Loucy (cell line): Measurements from ENCODE around the gene SNHG17.

Experiments
- H2AFZ ChIP-seq: fragments of 200-600 bp; sonication (generic); 2 replicates; pipeline ENCODE4 v1.6.0; 2016; ENCODE audit warnings: antibody characterized with exemption, mild to moderate bottlenecking, low read length, moderate library complexity
- H3F3A ChIP-seq: fragments of 200-600 bp; 2 replicates; pipeline ENCODE4 v1.6.0; 2016; ENCODE audit warnings: antibody characterized with exemption, low read depth, mild to moderate bottlenecking
- H3K27me3 ChIP-seq: fragments of 200-600 bp; sonication (generic); 2 replicates; pipeline ENCODE4 v1.6.1; 2014; ENCODE audit warnings: low read length, mild to moderate bottlenecking; ENCODE audit not compliant: insufficient read depth, poor library complexity, severe bottlenecking
- H3K36me3 ChIP-seq: fragments of 200-600 bp; sonication (generic); 2 replicates; pipeline ENCODE4 v1.6.1; 2016; ENCODE audit warnings: low read length; ENCODE audit not compliant: insufficient read depth
- H3K4me1 ChIP-seq: fragments of 200-600 bp; sonication (generic); 2 replicates; pipeline ENCODE4 v1.5.1; 2014; ENCODE audit warnings: low read length, mild to moderate bottlenecking; ENCODE audit not compliant: insufficient read depth, poor library complexity, severe bottlenecking
- H3K4me2 ChIP-seq: fragments of 200-600 bp; sonication (generic); 2 replicates; pipeline ENCODE4 v1.6.0; 2014; ENCODE audit warnings: antibody characterized with exemption, low read length, low read depth, mild to moderate bottlenecking; ENCODE audit not compliant: poor library complexity, severe bottlenecking
- H3K4me3 ChIP-seq: fragments of 200-600 bp; sonication (generic); 2 replicates; pipeline ENCODE4 v1.5.1; 2014; ENCODE audit warnings: low read length, mild to moderate bottlenecking, mixed read lengths; ENCODE audit not compliant: poor library complexity, severe bottlenecking
- H3K79me2 ChIP-seq: fragments of 200-600 bp; sonication (generic); 2 replicates; pipeline ENCODE4 v1.6.1; 2014; ENCODE audit warnings: low read length; ENCODE audit not compliant: insufficient read depth
- H3K9ac ChIP-seq: fragments of 200-600 bp; sonication (generic); 2 replicates; pipeline ENCODE4 v1.6.0; 2014; ENCODE audit warnings: mild to moderate bottlenecking, low read depth, low read length, moderate library complexity; ENCODE audit not compliant: poor library complexity, severe bottlenecking
- H3K9me2 ChIP-seq: fragments of 200-600 bp; sonication (generic); replicated peaks from 2 replicates; pipeline ENCODE4 v1.6.1; 2016; ENCODE audit warnings: low read depth, low read length, mixed read lengths
- H3K9me3 ChIP-seq: fragments of 200-600 bp; sonication (generic); 2 replicates; pipeline ENCODE4 v1.6.1; 2014; ENCODE audit warnings: mild to moderate bottlenecking, antibody characterized with exemption, low read length, low read depth; ENCODE audit not compliant: insufficient read depth
- H4K20me1 ChIP-seq: fragments of 200-600 bp; sonication (generic); 2 replicates; pipeline ENCODE4 v1.6.0; 2014; ENCODE audit warnings: antibody characterized with exemption, low read length, mild to moderate bottlenecking; ENCODE audit not compliant: insufficient read depth, poor library complexity, severe bottlenecking
- CTCF ChIP-seq: fragments of 200-600 bp; sonication (generic); conservative IDR thresholded peaks from 2 replicates; pipeline ENCODE4 v1.5.1; 2014; ENCODE audit warnings: mild to moderate bottlenecking, antibody characterized with exemption, low read length
- EZH2phosphoT487 ChIP-seq: fragments of 200-600 bp; IDR thresholded peaks from 2 replicates; pipeline ENCODE4 v1.6.1; 2018; ENCODE audit warnings: antibody characterized with exemption, mild to moderate bottlenecking, moderate library complexity, borderline replicate concordance

SNHG17 gene

GRCh38 chr20:38373898-38374297 lies 61.2 kb downstream of the SNHG17 start:
- H3K9me2 ChIP-seq: no peaks in the 10 kb centered on the region
- H3K9me3 ChIP-seq: no peaks in the 10 kb centered on the region
- H3K9ac ChIP-seq: no peak overlapping the region
- H3K4me2 ChIP-seq: no peak overlapping the region
- H3K4me1 ChIP-seq: no peaks in the 10 kb centered on the region
- H3K4me3 ChIP-seq: no peak overlapping the region
- TF ChIP-seq CTCF: no peak
- TF ChIP-seq EZH2phosphoT487: no peak
- H3K27me3 ChIP-seq: peaks cover 25% of the 10 kb centered on the region
- H2AFZ ChIP-seq: no peak overlapping the region
- no peaks in the 10 kb centered on the region for H4K20me1 ChIP-seq
- no peaks in the 10 kb centered on the region for H3K36me3 ChIP-seq
- no peaks in the 10 kb centered on the region for H3K79me2 ChIP-seq
- H3F3A ChIP-seq: no peaks in the 10 kb centered on the region

GRCh38 chr20:38373231-38373867 lies 61.8 kb downstream of the SNHG17 start:
- H3K27me3 ChIP-seq: peaks cover 25% of the 10 kb centered on the region
- H2AFZ ChIP-seq: no peak overlapping the region

GRCh38 chr20:38372806-38373205 lies 62.3 kb downstream of the SNHG17 start:
- Histone ChIP-seq H3K9me3 (no peaks in the 10 kb centered on the region), H3K79me2 (no peaks in the 10 kb centered on the region), H3F3A (no peaks in the 10 kb centered on the region), H3K4me3 (no peak overlapping the region), H4K20me1 (no peaks in the 10 kb centered on the region), H3K4me2 (no peak overlapping the region), H3K9me2 (no peaks in the 10 kb centered on the region), H3K27me3 (peaks cover 25% of the 10 kb centered on the region), H3K9ac (no peak overlapping the region), H3K36me3 (no peaks in the 10 kb centered on the region), H3K4me1 (no peaks in the 10 kb centered on the region), H2AFZ (no peak overlapping the region)
- TF ChIP-seq EZH2phosphoT487 (no peak), CTCF (no peak)

More at GRCh38 chr20:38373231-38373867, 61.8 kb downstream of the SNHG17 start:
- Histone ChIP-seq H3K9me3 (no peaks in the 10 kb centered on the region), H3K9me2 (no peaks in the 10 kb centered on the region), H3K4me1 (no peaks in the 10 kb centered on the region), H3K36me3 (no peaks in the 10 kb centered on the region), H3K79me2 (no peaks in the 10 kb centered on the region), H3K9ac (no peak overlapping the region), H4K20me1 (no peaks in the 10 kb centered on the region), H3F3A (no peaks in the 10 kb centered on the region), H3K4me2 (no peak overlapping the region), H3K4me3 (no peak overlapping the region)
- TF ChIP-seq EZH2phosphoT487 (no peak), CTCF (no peak)
